NB4 (cell line): ENCODE measurements around the gene SMO.

Experiments used
- CTCF ChIP-seq: IDR thresholded peaks from one replicate; pipeline ENCODE4 v1.5.1; 2012; ENCODE audit warnings: low read depth, low read length
- MAX ChIP-seq: IDR thresholded peaks from 2 replicates; pipeline ENCODE4 v1.6.1; 2011; ENCODE audit warnings: low read depth, low read length
- MYC ChIP-seq: IDR thresholded peaks from 2 replicates; pipeline ENCODE4 v1.6.1; 2011; ENCODE audit warnings: low read depth, low read length
- POLR2A ChIP-seq: IDR thresholded peaks from 2 replicates; pipeline ENCODE4 v1.6.1; 2011; ENCODE audit warnings: mild to moderate bottlenecking; ENCODE audit not compliant: insufficient read length; ENCODE audit errors: extremely low read depth

GRCh38 chr7:129149511-129149910 is 38.9 kb upstream of the SMO start:
- no peak for TF ChIP-seq POLR2A
- no peak for TF ChIP-seq CTCF
- TF ChIP-seq MYC, result no peak
- no peak for TF ChIP-seq MAX
